Thyroid gland (tissue), 4 donors: Measurements from ENCODE around the gene PAK1.

Experiments used
- POLR2A ChIP-seq, 2 donors: fragments of 450-650 bp; IDR thresholded peaks; one replicate each; pipeline ENCODE4 v1.6.1; 2017; ENCODE audit warnings: antibody characterized with exemption in 2 of 2, mild to moderate bottlenecking in 2 of 2, moderate library complexity in 1 of 2
- TF ChIP-seq, protein P1 (sequence below), 6 experiments: fragments of 200-600 bp in 3 of 6; fragments of 450-650 bp in 3 of 6; sonication (generic) in 3 of 6; IDR thresholded peaks; one replicate each; pipeline ENCODE4 v1.5.1; 2016 to 2019; ENCODE audit warnings: antibody characterized with exemption in 6 of 6, mild to moderate bottlenecking in 2 of 6, inconsistent platforms in 1 of 6, moderate library complexity in 1 of 6

GRCh38 chr11:77409046-77409445 is 64.8 kb downstream of the PAK1 start:
- TF ChIP-seq, protein P1, sequence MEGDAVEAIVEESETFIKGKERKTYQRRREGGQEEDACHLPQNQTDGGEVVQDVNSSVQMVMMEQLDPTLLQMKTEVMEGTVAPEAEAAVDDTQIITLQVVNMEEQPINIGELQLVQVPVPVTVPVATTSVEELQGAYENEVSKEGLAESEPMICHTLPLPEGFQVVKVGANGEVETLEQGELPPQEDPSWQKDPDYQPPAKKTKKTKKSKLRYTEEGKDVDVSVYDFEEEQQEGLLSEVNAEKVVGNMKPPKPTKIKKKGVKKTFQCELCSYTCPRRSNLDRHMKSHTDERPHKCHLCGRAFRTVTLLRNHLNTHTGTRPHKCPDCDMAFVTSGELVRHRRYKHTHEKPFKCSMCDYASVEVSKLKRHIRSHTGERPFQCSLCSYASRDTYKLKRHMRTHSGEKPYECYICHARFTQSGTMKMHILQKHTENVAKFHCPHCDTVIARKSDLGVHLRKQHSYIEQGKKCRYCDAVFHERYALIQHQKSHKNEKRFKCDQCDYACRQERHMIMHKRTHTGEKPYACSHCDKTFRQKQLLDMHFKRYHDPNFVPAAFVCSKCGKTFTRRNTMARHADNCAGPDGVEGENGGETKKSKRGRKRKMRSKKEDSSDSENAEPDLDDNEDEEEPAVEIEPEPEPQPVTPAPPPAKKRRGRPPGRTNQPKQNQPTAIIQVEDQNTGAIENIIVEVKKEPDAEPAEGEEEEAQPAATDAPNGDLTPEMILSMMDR (IDR thresholded peaks at IDR 0.05): no peak
- TF ChIP-seq POLR2A (IDR thresholded peaks at IDR 0.05): no peak
